Retinal pigment epithelial cell (primary cell): ENCODE results near the gene RPS6KA3.

Source experiments
- DNase-seq: peaks from one replicate; pipeline ENCODE4 v3.0.0-alpha.2; 2010; ENCODE audit warnings: low read depth
- H3K4me3 ChIP-seq: 2 replicates; pipeline ENCODE4 v1.5.1; 2011; ENCODE audit warnings: mild to moderate bottlenecking, low read length, control low read depth, moderate library complexity
- TF ChIP-seq, protein P1 (sequence below): conservative IDR thresholded peaks from 2 replicates; pipeline ENCODE4 v1.5.1; 2011; ENCODE audit warnings: low read depth, low read length, control low read depth, inconsistent platforms

The RPS6KA3 gene

DNA sequence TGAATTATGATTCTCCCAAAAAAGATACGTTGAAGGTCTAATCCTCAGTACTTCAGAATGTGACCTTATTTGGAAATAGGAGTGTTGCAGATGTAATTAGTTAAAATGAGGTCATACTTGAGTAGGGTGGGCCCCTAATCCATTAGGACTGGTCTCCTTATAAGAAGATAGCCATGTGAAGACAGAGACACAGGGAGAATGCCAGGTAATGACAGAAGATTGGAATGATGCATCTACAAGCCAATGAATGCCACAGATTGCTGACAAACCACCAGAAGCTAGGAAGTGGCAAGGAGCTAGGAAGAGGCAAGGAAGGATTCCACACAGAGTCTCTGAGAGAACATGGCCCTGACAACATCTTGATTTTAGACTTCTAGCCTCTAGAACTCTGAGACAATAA lies 7.4 kb upstream of the RPS6KA3 start:
- TF ChIP-seq, protein P1, sequence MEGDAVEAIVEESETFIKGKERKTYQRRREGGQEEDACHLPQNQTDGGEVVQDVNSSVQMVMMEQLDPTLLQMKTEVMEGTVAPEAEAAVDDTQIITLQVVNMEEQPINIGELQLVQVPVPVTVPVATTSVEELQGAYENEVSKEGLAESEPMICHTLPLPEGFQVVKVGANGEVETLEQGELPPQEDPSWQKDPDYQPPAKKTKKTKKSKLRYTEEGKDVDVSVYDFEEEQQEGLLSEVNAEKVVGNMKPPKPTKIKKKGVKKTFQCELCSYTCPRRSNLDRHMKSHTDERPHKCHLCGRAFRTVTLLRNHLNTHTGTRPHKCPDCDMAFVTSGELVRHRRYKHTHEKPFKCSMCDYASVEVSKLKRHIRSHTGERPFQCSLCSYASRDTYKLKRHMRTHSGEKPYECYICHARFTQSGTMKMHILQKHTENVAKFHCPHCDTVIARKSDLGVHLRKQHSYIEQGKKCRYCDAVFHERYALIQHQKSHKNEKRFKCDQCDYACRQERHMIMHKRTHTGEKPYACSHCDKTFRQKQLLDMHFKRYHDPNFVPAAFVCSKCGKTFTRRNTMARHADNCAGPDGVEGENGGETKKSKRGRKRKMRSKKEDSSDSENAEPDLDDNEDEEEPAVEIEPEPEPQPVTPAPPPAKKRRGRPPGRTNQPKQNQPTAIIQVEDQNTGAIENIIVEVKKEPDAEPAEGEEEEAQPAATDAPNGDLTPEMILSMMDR, result no peak
- DNase-seq, result no peak
- H3K4me3 ChIP-seq, result no peak overlapping the region

GRCh38 chrX:20271730-20272129 lies 5.0 kb upstream of the RPS6KA3 start:
- DNase-seq, result no peak
- TF ChIP-seq, protein P1, result no peak
- no peak overlapping the region for H3K4me3 ChIP-seq

DNA sequence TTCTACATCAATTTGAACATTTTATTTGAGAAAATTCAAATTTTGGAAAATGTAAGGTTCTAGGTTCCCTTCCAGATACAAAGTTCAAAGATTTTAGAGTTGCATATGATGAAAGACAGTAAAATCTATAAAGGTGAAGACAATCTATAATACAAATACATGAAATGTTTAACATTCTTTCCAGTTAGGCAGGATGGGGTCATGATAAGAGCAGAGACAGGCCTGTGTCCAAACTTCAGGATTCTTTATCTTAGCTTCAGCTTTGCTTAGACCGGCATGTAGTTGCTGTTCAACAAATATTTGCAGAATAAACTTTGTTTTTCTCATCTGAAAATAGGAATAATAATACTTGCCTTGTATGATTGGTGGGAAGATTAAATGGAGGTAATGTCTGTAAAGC lies 4.5 kb upstream of the RPS6KA3 start:
- TF ChIP-seq, protein P1, result no peak
- no peak overlapping the region for H3K4me3 ChIP-seq
- DNase-seq, result no peak

GRCh38 chrX:20270562-20270890 lies 3.8 kb upstream of the RPS6KA3 start:
- no peak for DNase-seq
- TF ChIP-seq, protein P1, result no peak
- H3K4me3 ChIP-seq, result no peak overlapping the region

- DNase-seq, result no peak
- TF ChIP-seq, protein P1, result no peak
- no peak overlapping the region for H3K4me3 ChIP-seq
Measured at GRCh38 chrX:20269848-20270561, 3.3 kb upstream of the RPS6KA3 start.

DNA sequence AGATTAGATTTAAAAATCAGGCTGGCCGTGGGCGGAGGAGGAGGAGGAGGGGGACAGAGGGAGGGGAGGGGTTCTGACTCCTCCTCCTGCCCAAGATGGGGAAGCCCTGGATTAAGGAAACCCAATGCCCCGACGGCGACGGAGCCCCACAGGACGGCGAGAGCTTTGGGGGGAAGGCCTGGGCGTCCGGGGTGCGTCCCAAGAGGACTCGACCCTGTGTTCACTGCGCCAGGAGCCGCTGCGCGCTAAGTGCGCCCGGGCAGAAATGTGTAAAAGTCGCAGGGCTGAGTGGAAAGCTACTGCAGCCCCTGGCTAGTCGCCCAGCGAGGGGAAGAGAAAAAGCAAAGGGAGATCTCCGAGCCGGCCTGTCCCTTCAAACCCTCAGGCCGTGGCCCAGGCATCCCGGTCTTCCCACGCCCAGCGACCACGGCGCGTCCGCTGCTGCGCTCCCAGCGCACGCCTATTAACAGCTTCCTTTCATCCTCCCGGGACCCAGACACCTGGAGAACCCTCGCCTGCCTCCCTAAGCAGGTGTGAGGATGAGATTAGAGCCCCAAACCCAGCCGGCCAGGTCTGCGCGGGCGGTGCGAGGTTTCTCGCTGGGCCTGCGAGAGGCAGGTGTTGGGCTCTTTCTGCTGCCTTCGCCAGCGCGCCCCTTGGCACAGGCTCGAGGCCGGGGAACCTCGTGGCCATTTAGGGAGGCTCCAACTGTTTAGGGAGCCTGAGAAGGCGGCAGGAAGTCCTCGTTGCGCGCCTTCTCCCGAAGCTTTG lies 1.4 kb upstream of the RPS6KA3 start:
- no peak for DNase-seq
- TF ChIP-seq, protein P1, result no peak
- peak overlapping the region; percentile 65 for H3K4me3 ChIP-seq

- peak overlapping the region; percentile 65 for H3K4me3 ChIP-seq
- TF ChIP-seq, protein P1, result no peak
- DNase-seq, result no peak
Measured at GRCh38 chrX:20267607-20267930, 860 bp upstream of the RPS6KA3 start.
